Measurements from ENCODE around the gene SET.
"Not testable (repeated sequence)": the region's sequence is repeated elsewhere in the genome, so short reads cannot be mapped to it uniquely, and the experiment has no call there.

The SET gene

DNA sequence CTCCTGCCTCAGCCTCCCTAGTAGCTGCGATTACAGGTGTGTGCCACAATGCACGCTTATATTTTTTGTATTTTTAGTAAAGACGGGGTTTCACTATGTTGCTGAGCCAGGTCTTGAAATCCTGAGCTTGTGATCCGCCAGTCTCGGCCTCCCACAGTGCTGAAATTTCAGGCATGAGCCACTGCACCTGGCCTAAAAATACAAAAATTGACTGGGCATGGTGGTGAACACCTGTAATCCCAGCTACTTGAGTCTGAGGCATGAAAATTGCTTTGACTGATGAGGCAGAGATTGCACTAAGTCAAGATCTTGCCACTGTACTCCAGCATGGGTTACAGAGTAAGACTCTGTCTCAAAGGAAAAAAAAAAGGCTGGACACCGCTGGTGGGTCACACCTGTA is 19.2 kb upstream of the SET start:
- Histone ChIP-seq H2AFZ (ENCODE audit: low read depth, low read length) (no peak overlapping the region), H3K4me1 (ENCODE audit: insufficient read depth, low read length) (no peaks in the 10 kb centered on the region), H3K27me3 (ENCODE audit: insufficient read depth, low read length) (no peaks in the 10 kb centered on the region), H3K36me3 (ENCODE audit: insufficient read depth, low read length) (no peaks in the 10 kb centered on the region), H3K9me3 (ENCODE audit: low read length) (no peaks in the 10 kb centered on the region), H3K4me3 (ENCODE audit: low read length) (no peak overlapping the region)

DNA sequence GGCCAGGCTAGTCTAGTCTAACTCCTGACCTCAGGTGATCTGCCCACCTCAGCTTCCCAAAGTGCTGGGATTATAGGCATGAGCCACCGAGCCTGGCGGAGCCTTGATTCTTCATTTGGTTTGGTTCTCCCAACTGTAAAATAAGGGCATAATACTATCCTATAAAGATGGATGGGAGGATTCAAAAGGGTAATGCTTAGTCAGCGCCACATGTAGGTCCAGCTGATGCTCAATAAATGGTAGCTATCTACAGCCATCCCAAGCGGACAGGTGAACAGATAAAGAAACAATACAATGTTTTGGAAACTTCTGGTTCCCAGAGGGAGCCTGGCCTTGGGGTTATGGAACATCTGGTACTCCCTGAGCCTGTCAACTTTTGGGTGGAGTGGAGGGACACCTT is 13.6 kb upstream of the SET start:
- H3K4me3 ChIP-seq (ENCODE audit: low read length): no peak overlapping the region
- no peaks in the 10 kb centered on the region for H3K27me3 ChIP-seq (ENCODE audit: insufficient read depth, low read length)
- no peak overlapping the region for H2AFZ ChIP-seq (ENCODE audit: low read depth, low read length)
- no peaks in the 10 kb centered on the region for H3K4me1 ChIP-seq (ENCODE audit: insufficient read depth, low read length)
- no peaks in the 10 kb centered on the region for H3K9me3 ChIP-seq (ENCODE audit: low read length)
- H3K36me3 ChIP-seq (ENCODE audit: insufficient read depth, low read length): no peaks in the 10 kb centered on the region

DNA sequence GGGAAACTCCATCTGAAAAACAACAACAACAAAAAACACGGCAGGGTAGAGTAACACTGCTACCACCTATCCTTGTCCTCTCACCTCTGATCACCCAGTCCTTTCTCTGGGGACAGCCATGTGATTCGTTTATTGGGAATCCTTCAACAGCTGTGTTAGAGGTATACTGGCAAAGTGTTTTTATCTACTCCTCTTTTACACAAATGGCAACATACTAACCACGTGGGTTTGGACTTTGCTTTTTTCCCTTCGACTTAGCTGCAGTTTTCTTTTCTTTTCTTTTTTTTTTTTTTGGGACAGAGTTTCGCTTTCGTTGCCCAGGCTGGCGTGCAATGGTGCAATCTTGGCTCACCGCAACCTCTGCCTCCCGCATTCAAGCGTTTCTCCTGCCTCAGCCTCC is 11.2 kb upstream of the SET start:
- no peak overlapping the region for H3K4me3 ChIP-seq (ENCODE audit: low read length)
- no peaks in the 10 kb centered on the region for H3K36me3 ChIP-seq (ENCODE audit: insufficient read depth, low read length)
- H2AFZ ChIP-seq (ENCODE audit: low read depth, low read length): no peak overlapping the region
- no peaks in the 10 kb centered on the region for H3K27me3 ChIP-seq (ENCODE audit: insufficient read depth, low read length)
- H3K4me1 ChIP-seq (ENCODE audit: insufficient read depth, low read length): no peaks in the 10 kb centered on the region
- H3K9me3 ChIP-seq (ENCODE audit: low read length): no peaks in the 10 kb centered on the region

DNA sequence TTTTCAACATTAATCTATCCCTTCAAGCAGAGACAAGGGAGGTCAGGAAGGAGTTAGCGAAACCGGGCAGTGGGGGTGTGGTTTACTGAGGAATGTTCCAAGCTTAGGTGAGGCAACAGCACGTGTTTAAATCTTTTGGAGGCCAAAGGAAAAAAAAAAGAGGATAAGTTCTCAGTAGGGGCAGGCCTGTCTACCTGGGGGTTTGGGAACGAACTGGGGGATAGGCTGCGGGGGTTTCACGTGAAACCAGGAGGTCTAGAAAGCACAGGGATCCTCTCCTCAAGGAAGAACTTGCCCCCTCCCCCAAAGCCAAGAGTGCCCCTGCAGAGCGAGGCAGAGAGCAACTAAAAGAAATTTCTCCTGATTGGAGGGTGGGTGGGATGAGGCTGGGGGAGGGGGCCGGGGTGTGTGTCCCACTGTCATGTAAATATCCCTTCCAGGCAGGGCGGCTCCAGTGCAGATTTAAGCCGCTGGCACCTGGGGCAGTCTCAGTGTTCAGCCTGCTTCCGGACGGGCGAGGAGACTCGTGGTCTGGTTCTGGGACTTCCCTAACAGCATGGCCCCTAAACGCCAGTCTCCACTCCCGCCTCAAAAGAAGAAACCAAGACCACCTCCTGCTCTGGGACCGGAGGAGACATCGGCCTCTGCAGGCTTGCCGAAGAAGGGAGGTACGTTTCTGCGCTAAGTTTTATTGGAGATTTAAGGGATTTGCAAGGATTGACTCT is 5.5 kb upstream of the SET start:
- Histone ChIP-seq H2AFZ (ENCODE audit: low read depth, low read length) (peak overlapping the region; percentile 73), H3K4me3 (ENCODE audit: low read length) (peak overlapping the region; percentile 60), H3K4me1 (ENCODE audit: insufficient read depth, low read length) (peaks cover 29% of the 10 kb centered on the region), H3K36me3 (ENCODE audit: insufficient read depth, low read length) (no peaks in the 10 kb centered on the region), H3K27me3 (ENCODE audit: insufficient read depth, low read length) (no peaks in the 10 kb centered on the region), H3K9me3 (ENCODE audit: low read length) (no peaks in the 10 kb centered on the region)

DNA sequence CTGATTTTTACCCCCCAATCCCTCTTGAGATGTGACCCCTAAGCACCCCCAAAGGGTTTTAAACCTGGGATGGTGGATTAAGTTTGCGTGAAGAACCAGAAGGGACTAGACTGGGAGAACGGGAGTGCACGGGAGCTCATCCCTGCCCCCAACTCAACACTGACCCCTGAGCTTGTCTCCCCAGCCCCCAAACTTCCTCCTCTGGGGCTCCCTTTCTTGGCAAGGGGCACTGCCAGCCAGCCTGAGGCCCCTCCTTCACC is 5.0 kb upstream of the SET start:
- Histone ChIP-seq H2AFZ (ENCODE audit: low read depth, low read length) (peak overlapping the region; percentile 73), H3K36me3 (ENCODE audit: insufficient read depth, low read length) (no peaks in the 10 kb centered on the region), H3K4me1 (ENCODE audit: insufficient read depth, low read length) (peaks cover 31% of the 10 kb centered on the region), H3K27me3 (ENCODE audit: insufficient read depth, low read length) (no peaks in the 10 kb centered on the region), H3K4me3 (ENCODE audit: low read length) (peak overlapping the region; percentile 60), H3K9me3 (ENCODE audit: low read length) (no peaks in the 10 kb centered on the region)

DNA sequence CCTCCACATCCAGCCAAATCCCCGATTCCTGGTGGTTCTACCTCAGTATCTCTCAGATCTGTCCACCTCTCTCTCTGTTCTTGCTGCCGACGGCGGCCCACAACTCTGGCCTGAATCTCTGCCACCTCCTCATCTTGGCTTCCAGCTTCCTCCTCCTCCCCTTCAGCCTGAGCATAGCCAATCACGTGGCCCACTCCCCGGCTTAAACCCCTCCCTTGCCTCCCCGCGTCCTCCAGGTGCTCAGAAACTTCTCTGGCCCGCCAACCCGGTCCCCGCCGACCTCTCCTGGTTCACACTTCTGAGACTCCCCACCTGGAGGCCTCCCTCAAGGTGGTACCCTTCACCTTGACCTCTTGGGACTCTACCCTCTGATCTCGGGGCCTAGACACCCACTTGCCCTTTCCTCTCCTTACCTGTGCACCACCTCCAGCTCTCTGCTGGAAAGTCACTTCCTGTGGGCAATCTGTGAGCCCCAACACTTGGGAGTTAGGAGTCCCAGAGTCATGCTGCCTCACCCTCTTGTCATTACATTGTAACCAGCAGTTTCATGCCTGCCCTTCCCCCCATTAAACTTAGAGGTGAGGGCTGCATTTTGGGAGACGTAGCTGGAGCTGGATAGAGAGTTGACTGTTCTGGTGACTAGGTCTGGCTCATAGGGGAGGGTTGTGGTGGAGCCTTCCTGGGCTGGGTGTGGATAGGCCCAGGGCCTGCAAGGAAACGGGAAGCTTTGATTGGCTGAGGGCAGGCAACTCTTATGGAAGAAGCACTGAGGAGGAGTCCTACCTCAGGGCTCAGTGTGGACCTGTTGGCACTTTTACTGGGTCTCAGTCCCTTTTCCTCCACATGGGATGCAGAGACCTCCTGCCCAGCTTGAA is 4.5 kb upstream of the SET start:
- Histone ChIP-seq H3K4me1 (ENCODE audit: insufficient read depth, low read length) (peaks cover 31% of the 10 kb centered on the region), H3K4me3 (ENCODE audit: low read length) (peak overlapping the region; percentile 60), H3K9me3 (ENCODE audit: low read length) (no peaks in the 10 kb centered on the region), H3K36me3 (ENCODE audit: insufficient read depth, low read length) (no peaks in the 10 kb centered on the region), H2AFZ (ENCODE audit: low read depth, low read length) (peak overlapping the region; percentile 73), H3K27me3 (ENCODE audit: insufficient read depth, low read length) (no peaks in the 10 kb centered on the region)

DNA sequence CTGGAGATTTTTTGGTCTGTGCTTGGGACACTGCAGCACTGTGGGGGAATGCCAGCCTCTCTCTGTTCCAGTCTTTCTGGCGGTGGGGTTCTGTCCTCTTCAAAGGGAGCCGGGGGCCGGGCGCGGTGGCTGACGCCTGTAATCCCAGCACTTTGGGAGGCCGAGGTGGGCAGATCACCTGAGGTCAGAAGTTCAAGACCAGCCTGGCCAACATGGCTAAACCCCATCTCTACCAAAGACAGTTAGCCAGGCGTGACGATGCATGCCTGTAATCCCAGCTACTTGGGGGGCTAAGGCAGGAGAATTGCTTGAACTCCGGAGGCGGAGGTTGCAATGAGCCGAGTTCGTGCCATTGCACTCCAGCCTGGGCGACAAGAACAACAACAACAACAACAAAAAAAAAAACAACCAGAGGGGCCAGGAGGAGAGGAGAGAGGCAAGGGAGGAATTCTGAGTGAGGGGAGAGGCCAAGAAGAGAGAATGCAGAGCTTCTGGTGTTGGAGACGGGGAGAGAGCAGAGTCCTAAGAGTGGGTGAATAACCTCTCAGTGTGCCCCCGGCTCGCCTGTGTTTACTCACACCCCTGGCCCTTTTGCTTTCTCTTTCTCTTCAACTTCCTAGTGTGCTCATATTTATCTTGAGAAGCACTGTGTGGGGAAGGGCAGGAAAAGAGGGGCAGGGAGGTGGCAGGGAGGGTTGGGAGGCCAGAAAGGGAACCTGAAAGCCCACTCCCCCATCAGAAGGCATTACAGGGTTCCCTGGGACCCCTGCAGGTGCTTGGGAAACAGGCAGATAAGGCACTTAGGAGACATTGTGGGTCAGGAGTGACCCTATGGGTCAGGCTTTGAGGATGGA is 3.2 kb upstream of the SET start:
- H3K9me3 ChIP-seq (ENCODE audit: low read length): no peaks in the 10 kb centered on the region
- H3K27me3 ChIP-seq (ENCODE audit: insufficient read depth, low read length): no peaks in the 10 kb centered on the region
- H3K4me1 ChIP-seq (ENCODE audit: insufficient read depth, low read length): peaks cover 31% of the 10 kb centered on the region
- H3K4me3 ChIP-seq (ENCODE audit: low read length): no peak overlapping the region
- no peak overlapping the region for H2AFZ ChIP-seq (ENCODE audit: low read depth, low read length)
- peaks cover 4% of the 10 kb centered on the region for H3K36me3 ChIP-seq (ENCODE audit: insufficient read depth, low read length)

DNA sequence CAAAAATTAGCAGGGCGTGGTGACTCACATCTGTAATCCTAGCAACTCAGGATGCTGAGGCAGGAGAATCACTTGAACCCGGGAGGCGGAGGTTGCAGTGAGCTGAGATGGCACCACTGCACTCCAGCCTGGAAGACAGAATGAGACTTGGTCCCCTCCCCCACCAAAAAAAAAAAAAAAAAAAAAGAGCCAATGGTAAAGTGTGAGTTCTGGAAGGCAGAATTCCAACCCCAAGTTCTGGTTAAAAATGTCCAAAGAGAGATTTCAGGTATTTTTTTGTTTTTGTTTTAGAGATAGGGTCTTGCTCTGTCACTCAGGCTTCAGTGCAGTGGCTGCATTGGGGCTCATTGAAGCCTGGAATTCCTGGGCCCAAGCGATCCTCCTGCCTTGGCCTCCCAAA is 1.6 kb upstream of the SET start:
- Histone ChIP-seq H3K36me3 (ENCODE audit: insufficient read depth, low read length) (peaks cover 19% of the 10 kb centered on the region), H2AFZ (ENCODE audit: low read depth, low read length) (no peak overlapping the region), H3K4me3 (ENCODE audit: low read length) (no peak overlapping the region), H3K9me3 (ENCODE audit: low read length) (no peaks in the 10 kb centered on the region), H3K4me1 (ENCODE audit: insufficient read depth, low read length) (peaks cover 44% of the 10 kb centered on the region), H3K27me3 (ENCODE audit: insufficient read depth, low read length) (no peaks in the 10 kb centered on the region)

DNA sequence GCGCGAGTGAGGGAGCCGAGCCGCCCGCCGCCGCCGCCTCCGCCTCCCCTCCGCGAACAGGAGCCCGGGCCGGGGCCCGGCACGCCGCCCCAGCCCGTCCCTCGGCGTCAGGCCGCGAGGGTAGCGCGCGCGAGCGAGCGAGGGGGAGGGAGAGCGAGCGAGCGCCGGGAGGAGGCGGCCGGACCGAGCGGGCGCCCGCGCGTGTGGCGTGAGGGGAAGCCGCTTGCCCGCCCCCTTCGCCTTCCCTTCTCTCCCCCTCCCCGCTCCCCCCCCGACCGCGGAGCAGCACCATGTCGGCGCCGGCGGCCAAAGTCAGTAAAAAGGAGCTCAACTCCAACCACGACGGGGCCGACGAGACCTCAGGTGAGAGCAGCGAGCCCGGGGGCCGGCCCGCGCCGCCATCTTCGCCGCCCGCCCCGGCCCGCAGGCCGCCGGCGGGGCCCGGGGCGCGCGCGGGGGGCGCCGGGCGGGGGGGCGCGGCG is 312 bp downstream of the SET start:
- Histone ChIP-seq H3K4me3 (ENCODE audit: low read length) (peak overlapping the region; percentile 94), H3K9me3 (ENCODE audit: low read length) (no peaks in the 10 kb centered on the region), H3K4me1 (ENCODE audit: insufficient read depth, low read length) (peaks cover 36% of the 10 kb centered on the region), H3K36me3 (ENCODE audit: insufficient read depth, low read length) (peaks cover 37% of the 10 kb centered on the region), H3K27me3 (ENCODE audit: insufficient read depth, low read length) (no peaks in the 10 kb centered on the region), H2AFZ (ENCODE audit: low read depth, low read length) (no peak overlapping the region)

DNA sequence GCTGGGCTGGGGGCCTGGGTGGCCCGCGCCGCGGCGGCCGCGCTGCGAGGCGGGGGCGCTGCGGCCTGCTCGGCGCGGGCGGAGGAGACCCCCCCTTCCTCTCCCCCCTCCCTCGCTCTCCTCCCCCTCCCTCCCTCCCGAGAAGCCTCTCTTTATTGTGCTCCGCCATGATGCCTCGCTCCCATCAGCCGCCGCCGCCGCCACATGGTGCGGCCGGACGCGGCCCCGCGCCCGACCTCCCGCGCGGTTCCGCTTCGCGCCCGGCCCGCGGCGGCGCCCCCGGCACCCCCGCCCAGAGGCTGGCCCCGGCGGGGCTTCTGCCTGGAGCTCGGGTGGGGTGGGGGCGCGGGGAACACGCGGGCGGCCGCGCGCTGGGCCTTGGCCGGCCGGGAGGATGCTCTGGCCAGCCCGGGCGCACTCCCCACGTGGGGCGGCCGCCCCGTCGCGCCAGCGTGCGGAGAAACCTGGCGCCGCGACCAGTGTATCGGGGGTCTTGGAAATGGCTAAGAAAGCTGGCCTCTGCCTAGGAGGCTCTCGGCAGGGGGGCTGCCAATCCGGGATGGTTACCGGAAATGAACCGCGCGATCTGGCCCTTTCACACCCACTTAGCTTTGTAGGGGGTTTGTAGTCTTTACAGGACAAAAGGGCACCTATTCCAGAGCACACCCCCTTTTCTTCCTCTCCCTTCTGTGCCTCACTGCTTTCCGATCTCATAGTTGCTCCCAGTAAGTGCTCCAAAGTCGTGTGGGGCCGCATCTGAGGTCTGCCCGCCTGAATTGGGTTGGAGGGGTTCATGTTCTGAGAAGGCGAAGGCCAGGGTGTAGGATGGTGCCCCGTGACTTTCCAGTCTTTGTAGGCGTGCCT is 1.0 kb downstream of the SET start:
- Histone ChIP-seq H2AFZ (ENCODE audit: low read depth, low read length) (no peak overlapping the region), H3K27me3 (ENCODE audit: insufficient read depth, low read length) (no peaks in the 10 kb centered on the region), H3K36me3 (ENCODE audit: insufficient read depth, low read length) (peaks cover 41% of the 10 kb centered on the region), H3K4me1 (ENCODE audit: insufficient read depth, low read length) (peaks cover 29% of the 10 kb centered on the region), H3K9me3 (ENCODE audit: low read length) (no peaks in the 10 kb centered on the region), H3K4me3 (ENCODE audit: low read length) (peak overlapping the region; percentile 94)

DNA sequence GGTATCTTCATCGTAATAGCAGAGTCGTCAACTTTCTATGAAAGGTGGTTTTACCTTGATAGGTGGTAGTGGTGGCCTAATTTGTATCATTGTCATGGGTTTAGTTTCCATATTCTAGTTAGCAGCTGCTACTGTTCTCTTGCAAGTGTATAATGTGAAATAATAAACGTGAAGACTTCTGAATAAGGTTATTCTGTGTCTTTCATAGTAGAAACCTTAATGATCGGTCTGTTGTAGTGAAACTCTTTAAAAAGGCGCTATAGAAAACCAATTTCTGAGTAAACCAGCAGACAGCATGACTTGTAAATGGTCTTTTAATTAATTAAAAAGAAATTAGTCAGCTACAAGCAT is 1.6 kb downstream of the SET start:
- peak overlapping the region; percentile 94 for H3K4me3 ChIP-seq (ENCODE audit: low read length)
- no peaks in the 10 kb centered on the region for H3K27me3 ChIP-seq (ENCODE audit: insufficient read depth, low read length)
- no peaks in the 10 kb centered on the region for H3K9me3 ChIP-seq (ENCODE audit: low read length)
- H2AFZ ChIP-seq (ENCODE audit: low read depth, low read length): no peak overlapping the region
- peaks cover 44% of the 10 kb centered on the region for H3K36me3 ChIP-seq (ENCODE audit: insufficient read depth, low read length)
- H3K4me1 ChIP-seq (ENCODE audit: insufficient read depth, low read length): peaks cover 24% of the 10 kb centered on the region

DNA sequence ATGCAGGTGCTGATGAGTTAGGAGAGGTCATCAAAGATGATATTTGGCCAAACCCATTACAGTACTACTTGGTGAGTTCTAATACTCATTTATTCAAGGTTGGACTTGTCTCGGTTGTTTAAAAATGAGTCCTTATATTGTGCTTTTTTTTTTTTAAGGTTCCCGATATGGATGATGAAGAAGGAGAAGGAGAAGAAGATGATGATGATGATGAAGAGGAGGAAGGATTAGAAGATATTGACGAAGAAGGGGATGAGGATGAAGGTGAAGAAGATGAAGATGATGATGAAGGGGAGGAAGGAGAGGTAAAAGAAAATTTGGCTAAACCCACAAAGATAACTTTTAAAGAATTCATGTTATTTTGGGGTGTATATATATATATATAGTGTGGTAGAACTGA is 4.7 kb downstream of the SET start:
- H2AFZ ChIP-seq (ENCODE audit: low read depth, low read length); H3K4me3 ChIP-seq (ENCODE audit: low read length); H3K27me3 ChIP-seq (ENCODE audit: insufficient read depth, low read length); H3K9me3 ChIP-seq (ENCODE audit: low read length): not testable (repeated sequence)
- peaks cover 59% of the 10 kb centered on the region for H3K36me3 ChIP-seq (ENCODE audit: insufficient read depth, low read length)
- peaks cover 14% of the 10 kb centered on the region for H3K4me1 ChIP-seq (ENCODE audit: insufficient read depth, low read length)
